Measurements from ENCODE around the gene PDSS2. TPM values are rescaled to one million over a fixed set of nuclear protein-coding genes. Genes with fewer than 3 reads are reported as not detected.
A peak's percentile ranks its signal among the peaks of the same experiment; 100 is the strongest.

The PDSS2 gene
- total RNA-seq, 2 donors from 2014 or later: 6.2 to 10.9 TPM

DNA sequence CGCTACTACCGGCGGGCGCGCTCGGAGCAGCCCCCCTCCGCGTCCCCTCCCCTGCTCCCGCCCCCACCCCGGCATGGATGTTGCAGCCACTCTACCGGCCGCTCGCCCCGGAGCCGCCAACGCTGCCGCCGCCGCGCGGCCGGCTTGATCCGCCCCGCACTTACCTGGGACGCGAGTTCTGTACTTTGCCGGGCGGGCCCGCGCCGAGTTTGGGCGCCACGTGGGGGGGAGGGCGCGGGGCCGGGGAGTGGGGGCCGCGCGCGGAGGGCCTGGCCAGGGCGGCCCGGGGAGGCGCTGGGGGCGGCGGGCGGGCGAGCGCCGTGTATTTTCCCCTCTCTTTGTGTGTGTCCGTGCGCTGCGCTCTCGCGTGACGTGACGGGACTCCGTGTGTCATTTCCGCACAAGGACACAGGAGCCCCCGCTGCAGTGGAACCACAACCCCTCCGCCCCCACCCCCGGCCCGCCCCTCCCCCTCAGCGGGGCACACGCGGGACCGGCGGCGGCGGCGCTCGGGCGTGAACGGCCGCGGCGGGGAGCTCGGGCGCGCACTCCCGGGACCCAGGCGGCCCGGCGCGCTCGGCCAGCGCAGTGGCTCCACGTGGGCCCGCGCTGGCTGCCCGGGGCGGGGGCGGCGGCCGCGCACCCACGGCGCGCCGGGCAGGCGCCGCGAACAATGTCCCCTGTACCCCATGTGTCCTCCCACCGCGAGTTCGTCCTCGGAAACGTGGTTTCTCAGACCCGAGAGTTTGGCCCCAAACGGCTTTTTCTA lies 344.3 kb downstream of the PDSS2 start, which contains the start of gene BEND3:
TSS of gene BEND3 (minus strand) at position 590 of the 769 bp plus-strand sequence. CDS start 16,230 bp downstream, outside the sequence.
- Histone ChIP-seq H3K27me3 (no peaks in the 10 kb centered on the region), H3K36me3 (replicated peaks in 1 of 2; ENCODE audit: insufficient read depth in 1 of 2, low read depth in 2 of 2) (no peaks in the 10 kb centered on the region), H3K27ac (peak within 1 kb of the TSS; percentile 66 to 94 (median 86)), H3K4me1 (peaks cover 18% of the 10 kb centered on the region), H3K4me3 (peak within 1 kb of the TSS in 1 of 2 donors; percentile 66), H3K9me3 (no peaks in the 10 kb centered on the region)
- DNase-seq (peak; percentile 40 to 53 (median 42)), ATAC-seq (peak; percentile 47)
- intact Hi-C loops (cut with DNase I): no loop called here
- WGBS, 2 donors: 0% methylated on average over 57 of the region's 109 CpGs; no CpG with 5 or more reads in 1 of the 2 donors
- TF ChIP-seq, protein P1, sequence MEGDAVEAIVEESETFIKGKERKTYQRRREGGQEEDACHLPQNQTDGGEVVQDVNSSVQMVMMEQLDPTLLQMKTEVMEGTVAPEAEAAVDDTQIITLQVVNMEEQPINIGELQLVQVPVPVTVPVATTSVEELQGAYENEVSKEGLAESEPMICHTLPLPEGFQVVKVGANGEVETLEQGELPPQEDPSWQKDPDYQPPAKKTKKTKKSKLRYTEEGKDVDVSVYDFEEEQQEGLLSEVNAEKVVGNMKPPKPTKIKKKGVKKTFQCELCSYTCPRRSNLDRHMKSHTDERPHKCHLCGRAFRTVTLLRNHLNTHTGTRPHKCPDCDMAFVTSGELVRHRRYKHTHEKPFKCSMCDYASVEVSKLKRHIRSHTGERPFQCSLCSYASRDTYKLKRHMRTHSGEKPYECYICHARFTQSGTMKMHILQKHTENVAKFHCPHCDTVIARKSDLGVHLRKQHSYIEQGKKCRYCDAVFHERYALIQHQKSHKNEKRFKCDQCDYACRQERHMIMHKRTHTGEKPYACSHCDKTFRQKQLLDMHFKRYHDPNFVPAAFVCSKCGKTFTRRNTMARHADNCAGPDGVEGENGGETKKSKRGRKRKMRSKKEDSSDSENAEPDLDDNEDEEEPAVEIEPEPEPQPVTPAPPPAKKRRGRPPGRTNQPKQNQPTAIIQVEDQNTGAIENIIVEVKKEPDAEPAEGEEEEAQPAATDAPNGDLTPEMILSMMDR (IDR thresholded peaks at IDR 0.05): no peak
- TF ChIP-seq POLR2A (IDR thresholded peaks at IDR 0.05): no peak

DNA sequence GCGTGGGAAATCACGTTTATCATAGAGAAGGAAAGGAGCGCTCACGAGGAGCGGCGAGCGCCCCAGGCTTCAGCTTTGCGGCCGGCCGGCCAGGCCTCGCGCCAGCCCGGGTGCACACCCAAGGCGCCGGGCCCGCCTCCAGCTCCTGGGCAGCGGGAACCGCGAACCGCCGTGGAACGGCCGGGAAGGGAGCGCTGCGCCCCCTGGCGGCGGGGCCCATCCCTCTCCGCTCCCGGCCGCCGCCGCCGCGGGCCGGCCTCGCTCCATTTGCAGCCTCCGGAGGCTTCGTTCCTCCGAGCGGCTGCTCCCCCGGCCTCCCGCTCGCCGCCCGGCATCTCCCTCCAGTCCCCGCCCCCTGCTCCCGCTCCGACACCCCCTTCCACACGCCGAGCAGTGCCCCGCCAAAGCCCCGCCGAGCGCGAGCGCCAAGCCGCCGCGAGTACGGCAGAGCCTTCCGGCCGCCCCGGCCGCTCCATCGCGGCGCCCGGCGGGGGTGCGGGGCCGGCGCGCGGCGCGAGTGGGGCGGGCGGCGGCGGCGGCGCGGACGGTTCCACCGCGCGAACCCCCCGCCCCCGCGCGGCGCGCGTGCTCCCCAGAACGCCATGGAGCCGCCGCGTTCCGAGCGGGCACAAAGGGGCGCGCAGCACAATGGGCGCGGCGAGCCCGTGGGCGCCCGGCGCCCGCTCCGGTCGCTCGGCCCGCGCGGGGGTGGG lies 345.0 kb downstream of the PDSS2 start:
- Histone ChIP-seq H3K36me3 (replicated peaks in 1 of 2; ENCODE audit: insufficient read depth in 1 of 2, low read depth in 2 of 2) (no peaks in the 10 kb centered on the region), H3K4me3 (peak overlapping the region in 1 of 2 donors; percentile 28), H3K9me3 (no peaks in the 10 kb centered on the region), H3K27me3 (no peaks in the 10 kb centered on the region), H3K4me1 (peaks cover 18% of the 10 kb centered on the region), H3K27ac (peak overlapping the region; percentile 66 to 94 (median 86))
- ATAC-seq: peak; percentile 88
- TF ChIP-seq POLR2A (IDR thresholded peaks at IDR 0.05): peak in 2 of 3 donors; percentile 12 to 32
- TF ChIP-seq, protein P1 (IDR thresholded peaks at IDR 0.05): peak; percentile 51 to 97 (median 90)
- WGBS, 2 donors: 0 to 1% methylated on average over 13 to 96 of the region's 116 CpGs
- peak; percentile 86 to 94 (median 90) for DNase-seq
- intact Hi-C loops (cut with DNase I): no loop called here

DNA sequence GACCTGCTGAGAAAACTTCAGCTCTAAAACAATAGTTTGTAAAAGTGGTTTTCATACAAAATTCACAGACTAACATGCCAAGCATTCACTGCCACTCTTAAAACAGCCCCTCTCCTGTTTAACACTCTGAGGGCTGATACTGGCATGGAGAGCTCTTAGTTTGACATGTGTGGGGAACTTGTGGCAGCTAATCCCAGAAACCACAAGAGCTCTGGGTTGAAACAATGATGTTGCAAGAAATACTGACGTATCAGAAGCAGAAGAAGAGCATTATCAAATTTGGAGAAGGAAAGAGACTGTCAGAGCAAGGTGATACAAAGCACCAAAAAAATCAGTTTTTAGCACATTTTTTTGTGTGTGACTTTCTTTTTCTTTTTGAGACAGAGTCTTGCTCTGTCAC lies 349.2 kb downstream of the PDSS2 start:
- no peaks in the 10 kb centered on the region for H3K9me3 ChIP-seq
- no peak for TF ChIP-seq POLR2A (IDR thresholded peaks at IDR 0.05)
- TF ChIP-seq, protein P1 (IDR thresholded peaks at IDR 0.05): no peak
- H3K36me3 ChIP-seq (replicated peaks in 1 of 2; ENCODE audit: insufficient read depth in 1 of 2, low read depth in 2 of 2): no peaks in the 10 kb centered on the region
- peak in 1 of 4 donors; percentile 6 for DNase-seq
- intact Hi-C loops (cut with DNase I): no loop called here
- no peaks in the 10 kb centered on the region for H3K27me3 ChIP-seq
- H3K27ac ChIP-seq: no peak overlapping the region
- no peak overlapping the region for H3K4me3 ChIP-seq
- no peak for ATAC-seq
- H3K4me1 ChIP-seq: peaks cover 8% of the 10 kb centered on the region
- WGBS, 2 donors: 86 to 91% methylated on average over 1 of the region's 1 CpG

DNA sequence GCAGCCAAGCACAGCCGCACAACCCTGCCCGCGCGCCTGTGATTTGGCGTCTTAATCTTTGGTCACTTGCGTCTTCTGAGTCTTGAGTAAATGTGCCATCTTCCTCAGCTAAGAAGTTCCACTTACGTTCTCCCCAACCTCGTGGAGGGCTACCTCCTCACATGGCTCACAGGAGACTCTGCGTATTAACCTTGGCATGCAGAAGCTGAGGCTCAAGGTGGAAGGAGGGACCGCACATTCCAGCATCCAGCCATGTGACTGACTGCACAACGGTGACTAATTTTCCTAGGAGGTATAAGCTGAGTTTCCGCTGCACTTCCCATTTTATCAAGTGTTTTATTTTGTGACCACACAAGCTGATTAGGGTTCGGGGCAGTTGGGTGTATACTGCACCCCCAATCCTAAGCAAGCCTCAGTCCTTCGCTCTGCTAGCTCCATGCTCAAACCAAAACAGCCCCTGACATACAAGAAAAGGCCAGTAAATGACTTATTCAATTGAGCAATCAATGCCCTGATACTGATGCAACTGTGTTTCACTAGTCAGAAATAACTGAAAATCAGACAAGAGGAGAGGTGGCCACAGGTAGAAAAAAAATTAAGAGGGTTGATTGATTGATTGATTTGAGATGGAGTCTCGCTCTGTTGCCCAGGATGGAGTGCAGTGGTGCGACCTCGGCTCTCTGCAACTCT lies 351.0 kb downstream of the PDSS2 start:
- 91 to 92% methylated on average over 17 of the region's 17 CpGs for WGBS, 2 donors

More for the DNA sequence above, 351.0 kb downstream of the PDSS2 start:
- TF ChIP-seq, protein P1 (IDR thresholded peaks at IDR 0.05): no peak
- no peak for TF ChIP-seq POLR2A (IDR thresholded peaks at IDR 0.05)
- H3K9me3 ChIP-seq: no peaks in the 10 kb centered on the region
- H3K4me3 ChIP-seq: no peak overlapping the region
- no peaks in the 10 kb centered on the region for H3K36me3 ChIP-seq (replicated peaks in 1 of 2; ENCODE audit: insufficient read depth in 1 of 2, low read depth in 2 of 2)
- intact Hi-C loops (cut with DNase I): no loop called here
- H3K4me1 ChIP-seq: peaks cover under 1% of the 10 kb centered on the region
- H3K27me3 ChIP-seq: no peaks in the 10 kb centered on the region
- H3K27ac ChIP-seq: no peak overlapping the region
- ATAC-seq (no peak), DNase-seq (no peak)

Measured in body of pancreas (tissue), 4 donors.